GM12801 (cell line): ENCODE data around the gene CHST6.

ENCODE experiments used
- TF ChIP-seq, protein P1 (sequence below): IDR thresholded peaks from one replicate; pipeline ENCODE4 v1.5.1; 2011; ENCODE audit warnings: control low read depth; ENCODE audit not compliant: insufficient read length; ENCODE audit errors: extremely low read depth

CHST6 gene

DNA sequence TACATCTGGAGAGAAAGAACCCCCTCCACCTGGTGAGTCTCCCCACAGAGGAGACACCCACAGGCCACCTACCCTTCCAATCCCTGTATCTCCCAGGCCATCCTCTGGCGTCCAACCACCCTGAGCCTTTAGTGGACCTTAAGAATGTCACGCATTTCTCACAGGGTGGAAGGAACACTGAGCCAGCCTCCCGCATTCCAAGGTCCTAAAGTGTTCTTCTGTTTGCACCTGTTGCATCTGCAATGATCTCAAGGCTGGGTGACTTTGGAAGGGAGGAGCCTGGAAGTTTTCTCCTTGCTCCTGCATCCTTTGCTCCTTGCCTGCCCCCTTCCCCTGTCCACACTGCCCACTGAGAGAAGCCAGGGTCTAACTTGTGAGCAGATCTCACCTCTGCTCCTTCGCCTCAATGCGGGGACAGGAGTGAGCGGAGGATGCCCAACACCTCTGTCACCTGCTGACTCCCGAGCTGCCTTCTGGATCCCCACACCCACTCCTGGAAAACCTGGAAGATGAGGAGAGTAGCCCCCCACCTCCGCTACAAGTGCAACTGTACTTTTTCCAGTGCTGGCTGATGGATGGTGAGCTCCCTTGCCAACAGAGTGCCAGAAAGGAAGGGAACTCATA is 37.0 kb upstream of the CHST6 start:
- TF ChIP-seq, protein P1, sequence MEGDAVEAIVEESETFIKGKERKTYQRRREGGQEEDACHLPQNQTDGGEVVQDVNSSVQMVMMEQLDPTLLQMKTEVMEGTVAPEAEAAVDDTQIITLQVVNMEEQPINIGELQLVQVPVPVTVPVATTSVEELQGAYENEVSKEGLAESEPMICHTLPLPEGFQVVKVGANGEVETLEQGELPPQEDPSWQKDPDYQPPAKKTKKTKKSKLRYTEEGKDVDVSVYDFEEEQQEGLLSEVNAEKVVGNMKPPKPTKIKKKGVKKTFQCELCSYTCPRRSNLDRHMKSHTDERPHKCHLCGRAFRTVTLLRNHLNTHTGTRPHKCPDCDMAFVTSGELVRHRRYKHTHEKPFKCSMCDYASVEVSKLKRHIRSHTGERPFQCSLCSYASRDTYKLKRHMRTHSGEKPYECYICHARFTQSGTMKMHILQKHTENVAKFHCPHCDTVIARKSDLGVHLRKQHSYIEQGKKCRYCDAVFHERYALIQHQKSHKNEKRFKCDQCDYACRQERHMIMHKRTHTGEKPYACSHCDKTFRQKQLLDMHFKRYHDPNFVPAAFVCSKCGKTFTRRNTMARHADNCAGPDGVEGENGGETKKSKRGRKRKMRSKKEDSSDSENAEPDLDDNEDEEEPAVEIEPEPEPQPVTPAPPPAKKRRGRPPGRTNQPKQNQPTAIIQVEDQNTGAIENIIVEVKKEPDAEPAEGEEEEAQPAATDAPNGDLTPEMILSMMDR: no peak

DNA sequence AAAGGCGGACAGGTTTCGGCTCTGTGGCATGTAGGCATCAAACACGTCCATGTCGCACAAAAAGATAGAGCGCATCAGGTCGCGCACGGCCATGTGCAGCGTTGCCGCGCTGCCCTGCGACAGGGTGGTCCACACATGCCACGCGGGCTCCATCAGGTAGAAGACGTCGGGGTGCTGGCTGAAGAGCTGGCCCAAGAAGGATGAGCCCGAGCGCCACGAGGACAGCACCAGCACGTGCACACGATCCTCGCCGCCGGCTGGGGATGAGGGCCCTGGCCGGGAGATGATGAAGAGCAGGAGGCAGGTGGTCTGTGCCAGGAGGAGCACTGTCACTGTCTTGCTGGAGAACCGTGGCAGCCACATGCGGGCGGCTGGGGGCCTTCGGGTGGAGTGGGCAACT is 34.7 kb upstream of the CHST6 start:
- TF ChIP-seq, protein P1: no peak

DNA sequence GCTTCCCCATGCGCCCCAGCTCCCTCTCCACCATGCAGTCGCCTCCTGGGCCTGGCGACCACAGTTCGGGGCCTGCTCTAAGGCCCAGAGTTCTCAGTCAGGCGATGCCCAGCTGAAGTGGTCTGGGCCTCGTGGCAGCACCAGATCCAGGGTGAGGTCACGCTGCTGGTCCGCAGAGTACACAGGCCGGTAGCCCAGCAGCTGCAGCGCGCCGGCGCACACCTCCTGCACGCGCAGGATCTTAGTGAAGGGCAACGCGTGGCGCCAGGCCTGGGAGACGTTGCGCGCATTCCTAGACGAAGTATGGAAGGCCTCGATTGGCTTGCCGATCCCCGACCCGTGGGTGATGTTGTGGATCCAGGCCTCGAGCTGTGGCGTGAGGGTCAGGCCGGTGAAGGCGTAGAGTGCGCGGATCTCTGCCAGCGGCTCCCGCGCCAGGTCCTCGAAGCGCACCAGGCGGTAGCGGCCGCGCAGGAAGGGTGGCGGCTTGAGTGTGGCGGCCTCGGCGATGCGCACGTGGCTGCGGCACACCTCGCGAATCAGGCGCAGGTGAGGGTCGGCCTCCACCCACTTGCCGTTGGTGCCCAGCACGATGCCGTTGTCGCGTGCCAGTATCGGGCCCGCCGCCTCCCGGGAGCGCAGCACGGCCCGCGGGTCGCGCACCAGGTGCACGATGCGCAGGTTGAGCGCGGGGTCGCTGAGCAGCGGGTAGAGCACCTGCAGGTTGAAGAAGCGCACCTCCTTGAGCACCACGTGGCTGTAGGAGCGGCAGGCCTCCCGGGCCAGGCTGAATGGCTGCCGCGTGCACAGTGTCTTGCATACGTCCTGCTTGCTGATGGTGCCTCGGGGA is 34.0 kb upstream of the CHST6 start:
- TF ChIP-seq, protein P1: no peak

DNA sequence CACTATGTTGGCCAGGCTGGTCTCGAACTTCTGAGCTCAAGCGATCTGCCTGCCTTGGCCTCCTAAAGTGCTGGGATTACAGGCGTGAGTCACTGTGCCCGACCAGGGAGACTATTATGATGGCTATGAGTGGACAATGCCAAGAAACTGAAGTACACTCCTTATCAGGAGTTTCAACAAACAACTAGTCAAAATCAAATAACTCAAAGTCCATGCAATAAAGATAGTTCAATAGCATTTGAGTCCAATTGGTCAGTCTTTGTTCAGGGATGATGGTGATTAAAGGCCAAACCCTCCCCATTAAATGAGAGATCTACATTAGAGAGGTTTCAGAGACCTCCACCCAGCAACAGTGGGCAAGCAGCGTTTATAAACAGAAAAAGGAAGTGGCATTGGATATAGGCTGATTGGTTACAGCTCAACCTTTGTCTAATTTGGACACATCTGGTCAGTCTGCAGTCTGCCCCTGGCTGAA is 32.6 kb upstream of the CHST6 start:
- TF ChIP-seq, protein P1: no peak

DNA sequence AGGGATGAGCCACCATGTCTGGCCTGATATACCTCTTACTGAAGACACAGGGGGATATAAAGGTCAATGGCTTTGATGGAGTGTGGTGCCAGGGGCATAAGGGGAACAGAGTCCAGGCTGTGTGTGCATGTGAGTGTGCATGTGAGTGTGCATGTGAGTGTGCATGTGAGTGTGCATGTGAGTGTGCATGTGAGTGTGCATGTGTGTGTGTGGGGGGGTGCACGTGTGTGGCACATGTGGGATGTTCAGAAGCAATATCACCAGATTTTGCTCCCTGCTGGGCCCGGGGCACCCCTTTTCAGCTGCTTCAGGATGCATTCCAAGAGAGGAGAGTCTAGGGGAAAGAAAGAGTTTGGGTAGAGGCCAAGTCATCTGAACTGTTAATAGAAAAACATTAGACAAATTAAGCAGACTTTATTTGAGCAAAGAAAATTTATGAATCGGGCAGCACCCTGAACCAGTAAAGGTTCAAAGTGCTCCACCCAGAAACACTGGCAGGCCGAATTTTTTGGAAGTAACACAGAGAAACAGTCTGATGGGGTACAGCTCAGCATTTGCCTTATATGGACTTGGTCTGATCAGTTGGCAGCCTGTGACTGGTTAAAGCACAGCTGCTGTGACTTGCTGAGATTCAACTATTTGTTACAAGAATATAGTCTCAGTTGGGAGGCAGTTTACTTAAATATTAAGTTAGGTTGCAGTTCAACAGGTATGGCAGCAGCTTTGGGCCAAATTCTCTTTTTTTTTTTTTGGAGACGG is 31.0 kb upstream of the CHST6 start:
- TF ChIP-seq, protein P1: no peak

DNA sequence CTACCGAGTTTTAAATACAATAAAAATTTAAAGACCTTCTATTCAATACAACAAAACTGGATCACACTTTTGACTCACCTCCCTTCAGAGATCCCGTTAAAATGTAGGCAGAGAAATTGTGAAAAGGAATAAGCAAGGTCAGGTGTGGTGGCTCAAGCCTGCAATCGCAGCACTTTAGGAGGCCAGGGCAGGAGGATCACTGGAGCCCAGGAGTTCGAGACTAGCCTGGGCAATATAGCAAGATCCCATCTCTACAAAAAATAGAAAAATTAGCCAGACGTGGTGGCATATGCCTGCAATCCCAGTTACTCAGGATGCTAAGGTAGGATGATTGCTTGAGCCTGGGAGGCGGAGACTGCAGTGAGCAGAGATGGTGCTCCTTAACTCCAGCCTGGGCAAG is 23.9 kb upstream of the CHST6 start:
- TF ChIP-seq, protein P1: no peak

DNA sequence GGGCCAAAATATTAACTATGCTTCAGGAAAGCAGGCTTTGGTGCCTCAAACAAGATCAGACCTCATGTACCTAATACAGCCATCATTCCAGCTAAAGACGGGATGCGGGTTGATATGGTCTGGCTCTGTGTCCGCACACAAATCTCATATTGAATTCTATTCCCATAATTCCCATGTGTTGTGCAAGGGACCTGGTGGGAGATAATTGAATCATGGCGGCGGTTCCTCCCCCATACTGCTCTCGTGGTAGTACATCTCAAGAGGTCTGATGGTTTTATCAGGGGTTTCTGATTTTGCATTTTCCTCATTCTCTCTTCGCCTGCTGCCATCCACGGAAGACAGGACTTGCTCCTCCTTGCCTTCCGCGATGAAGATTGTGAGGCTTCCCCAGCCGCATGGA is 19.1 kb upstream of the CHST6 start:
- TF ChIP-seq, protein P1: no peak
